Erythroblast (primary cell): ENCODE measurements around the gene SLC25A29.

Source experiments
- GATA1 ChIP-seq: IDR thresholded peaks from 2 replicates; pipeline ENCODE4 v1.6.1; 2011; ENCODE audit warnings: low read depth, mild to moderate bottlenecking, control low read depth, low read length, moderate library complexity
- POLR2A ChIP-seq: IDR thresholded peaks from 2 replicates; pipeline ENCODE4 v1.6.1; 2011; ENCODE audit warnings: mild to moderate bottlenecking, low read length

GRCh38 chr14:100350986-100351385, 44.7 kb upstream of the SLC25A29 start:
- no peak for TF ChIP-seq POLR2A
- no peak for TF ChIP-seq GATA1
